PC-3 (cell line): ENCODE measurements around the gene SCRT2. TPM values are rescaled to one million over a fixed set of nuclear protein-coding genes. Genes with fewer than 3 reads are reported as not detected.

Source experiments
- ATAC-seq: fragments of 200-7000 bp; cut with Tn5 transposase; 2 replicates; pipeline ENCODE4 v1.9.1; 2020; ENCODE audit warnings: mild to moderate bottlenecking, moderate library complexity
- BruUV-seq: library from RNA; stranded (reverse); fragments of 400-500 nt; replicated peaks from 2 replicates; lab custom pipeline; 2021; lab: Mats Ljungman, UMichigan
- CTCF ChIA-PET: fragments of 300-600 bp; sonication (Branson Sonifier 250); formaldehyde crosslinking; loops from one replicate; lab custom pipeline; 2022; ENCODE audit warnings: antibody characterized with exemption; lab: Charles Lee
- POLR2A ChIA-PET: fragments of 300-600 bp; sonication (Branson Sonifier 250); formaldehyde crosslinking; loops from one replicate; lab custom pipeline; 2022; ENCODE audit warnings: antibody characterized with exemption; ENCODE audit not compliant: unreplicated experiment; lab: Charles Lee
- DNase-seq: peaks from one replicate; pipeline ENCODE4 v3.0.0-alpha.2; 2015
- H2AFZ ChIP-seq: fragments of 300-600 bp; sonication (generic); 2 replicates; pipeline ENCODE4 v1.6.0; 2016; ENCODE audit warnings: antibody characterized with exemption, low read length
- H3F3A ChIP-seq: fragments of 300-600 bp; sonication (generic); one replicate; pipeline ENCODE4 v1.6.0; 2017; ENCODE audit warnings: antibody characterized with exemption, low read length, control low read depth, mild to moderate bottlenecking; ENCODE audit not compliant: unreplicated experiment
- H3K27ac ChIP-seq: fragments of 300-600 bp; sonication (generic); 2 replicates; pipeline ENCODE4 v1.5.1; 2016; ENCODE audit warnings: mild to moderate bottlenecking, low read length
- H3K27me3 ChIP-seq: fragments of 300-600 bp; sonication (generic); 2 replicates; pipeline ENCODE4 v1.6.1; 2016; ENCODE audit warnings: low read length, mixed read lengths
- H3K36me3 ChIP-seq: fragments of 300-600 bp; sonication (generic); 2 replicates; pipeline ENCODE4 v1.6.1; 2016; ENCODE audit warnings: low read depth, mixed run types, low read length, mixed read lengths
- H3K4me1 ChIP-seq: fragments of 300-600 bp; sonication (generic); 2 replicates; pipeline ENCODE4 v1.5.1; 2016; ENCODE audit warnings: low read length; ENCODE audit not compliant: insufficient read depth
- H3K4me2 ChIP-seq: fragments of 300-600 bp; sonication (generic); 2 replicates; pipeline ENCODE4 v1.6.0; 2016; ENCODE audit warnings: low read length
- H3K4me3 ChIP-seq: fragments of 300-600 bp; sonication (generic); 2 replicates; pipeline ENCODE4 v1.5.1; 2016; ENCODE audit warnings: mild to moderate bottlenecking, low read length, mixed read lengths
- H3K79me2 ChIP-seq: fragments of 300-600 bp; sonication (generic); 2 replicates; pipeline ENCODE4 v1.6.1; 2017; ENCODE audit warnings: low read length, mixed read lengths
- H3K9ac ChIP-seq: fragments of 300-600 bp; sonication (generic); 2 replicates; pipeline ENCODE4 v1.6.0; 2016; ENCODE audit warnings: mild to moderate bottlenecking, low read length
- H3K9me2 ChIP-seq: fragments of 300-600 bp; sonication (generic); replicated peaks from 2 replicates; pipeline ENCODE4 v1.6.1; 2016; ENCODE audit warnings: mixed run types, low read length, mixed read lengths
- H3K9me3 ChIP-seq: fragments of 300-600 bp; sonication (generic); 2 replicates; pipeline ENCODE4 v1.6.1; 2016; ENCODE audit warnings: low read length, mixed read lengths
- H4K20me1 ChIP-seq: fragments of 300-600 bp; sonication (generic); 2 replicates; pipeline ENCODE4 v1.6.1; 2016; ENCODE audit warnings: low read length, mixed read lengths
- EZH2 ChIP-seq: fragments of 300-600 bp; sonication (generic); IDR thresholded peaks from one replicate; pipeline ENCODE4 v1.6.1; 2017; ENCODE audit warnings: antibody characterized with exemption, mild to moderate bottlenecking, low read length; ENCODE audit not compliant: unreplicated experiment
- EZH2phosphoT487 ChIP-seq: fragments of 300-600 bp; sonication (generic); IDR thresholded peaks from 2 replicates; pipeline ENCODE4 v1.6.1; 2018; ENCODE audit warnings: mild to moderate bottlenecking, antibody characterized with exemption, low read length, borderline replicate concordance
- intact Hi-C: fragments of 100-400 bp; cut with micrococcal nuclease; formaldehyde crosslinking; loops from 2 replicates; pipeline ENCODE4 v1.9.0; 2023
- total RNA-seq: library from RNA; depleted of rRNA; stranded (reverse); fragments of >200 nt; gene quantifications from 2 replicates; pipeline ENCODE4 v1.2.3, GENCODE V29; 2014
- TF ChIP-seq, protein P1 (sequence below): fragments of 300-600 bp; sonication (generic); conservative IDR thresholded peaks from 2 replicates; pipeline ENCODE4 v1.5.1; 2017; ENCODE audit warnings: antibody characterized with exemption, low read depth, mild to moderate bottlenecking, low read length

Gene SCRT2
- total RNA-seq, 1 experiment from 2014 or later = not detected

DNA sequence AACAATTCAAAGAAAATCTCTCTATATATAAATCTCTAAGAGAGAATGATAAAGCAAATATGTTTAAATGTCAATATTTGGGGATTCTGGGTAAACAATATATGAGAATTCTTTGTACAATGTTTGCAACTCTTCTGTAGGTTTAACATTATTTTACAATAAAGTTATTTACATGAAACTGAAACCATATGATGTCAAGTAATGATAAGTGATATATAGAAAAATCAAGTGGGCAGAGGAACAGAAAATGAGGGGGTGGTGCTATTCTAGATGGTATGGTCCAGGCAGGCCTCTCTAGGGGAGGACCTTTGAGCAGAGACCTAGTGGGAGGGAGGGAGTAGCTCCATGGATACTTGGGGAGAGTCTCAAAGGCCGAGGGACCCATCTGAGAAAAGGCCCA lies 16.4 kb upstream of the SCRT2 start:
- no peak overlapping the region for H3K4me3 ChIP-seq
- BruUV-seq = no TSS peak
- H3K9me2 ChIP-seq = no peaks in the 10 kb centered on the region
- POLR2A ChIA-PET = no interaction called here
- H3K4me2 ChIP-seq = no peak overlapping the region
- H2AFZ ChIP-seq = no peak overlapping the region
- no peaks in the 10 kb centered on the region for H3K9me3 ChIP-seq
- H4K20me1 ChIP-seq = no peaks in the 10 kb centered on the region
- no peaks in the 10 kb centered on the region for H3K79me2 ChIP-seq
- no peaks in the 10 kb centered on the region for H3K36me3 ChIP-seq
- TF ChIP-seq, protein P1, sequence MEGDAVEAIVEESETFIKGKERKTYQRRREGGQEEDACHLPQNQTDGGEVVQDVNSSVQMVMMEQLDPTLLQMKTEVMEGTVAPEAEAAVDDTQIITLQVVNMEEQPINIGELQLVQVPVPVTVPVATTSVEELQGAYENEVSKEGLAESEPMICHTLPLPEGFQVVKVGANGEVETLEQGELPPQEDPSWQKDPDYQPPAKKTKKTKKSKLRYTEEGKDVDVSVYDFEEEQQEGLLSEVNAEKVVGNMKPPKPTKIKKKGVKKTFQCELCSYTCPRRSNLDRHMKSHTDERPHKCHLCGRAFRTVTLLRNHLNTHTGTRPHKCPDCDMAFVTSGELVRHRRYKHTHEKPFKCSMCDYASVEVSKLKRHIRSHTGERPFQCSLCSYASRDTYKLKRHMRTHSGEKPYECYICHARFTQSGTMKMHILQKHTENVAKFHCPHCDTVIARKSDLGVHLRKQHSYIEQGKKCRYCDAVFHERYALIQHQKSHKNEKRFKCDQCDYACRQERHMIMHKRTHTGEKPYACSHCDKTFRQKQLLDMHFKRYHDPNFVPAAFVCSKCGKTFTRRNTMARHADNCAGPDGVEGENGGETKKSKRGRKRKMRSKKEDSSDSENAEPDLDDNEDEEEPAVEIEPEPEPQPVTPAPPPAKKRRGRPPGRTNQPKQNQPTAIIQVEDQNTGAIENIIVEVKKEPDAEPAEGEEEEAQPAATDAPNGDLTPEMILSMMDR = no peak
- TF ChIP-seq EZH2 (no peak), EZH2phosphoT487 (no peak)
- CTCF ChIA-PET = no interaction called here
- H3K27me3 ChIP-seq = peaks cover 90% of the 10 kb centered on the region
- no peaks in the 10 kb centered on the region for H3F3A ChIP-seq
- H3K27ac ChIP-seq = no peak overlapping the region
- DNase-seq (no peak), ATAC-seq (no peak)
- intact Hi-C loops = no loop called here
- no peak overlapping the region for H3K9ac ChIP-seq
- H3K4me1 ChIP-seq = no peaks in the 10 kb centered on the region

DNA sequence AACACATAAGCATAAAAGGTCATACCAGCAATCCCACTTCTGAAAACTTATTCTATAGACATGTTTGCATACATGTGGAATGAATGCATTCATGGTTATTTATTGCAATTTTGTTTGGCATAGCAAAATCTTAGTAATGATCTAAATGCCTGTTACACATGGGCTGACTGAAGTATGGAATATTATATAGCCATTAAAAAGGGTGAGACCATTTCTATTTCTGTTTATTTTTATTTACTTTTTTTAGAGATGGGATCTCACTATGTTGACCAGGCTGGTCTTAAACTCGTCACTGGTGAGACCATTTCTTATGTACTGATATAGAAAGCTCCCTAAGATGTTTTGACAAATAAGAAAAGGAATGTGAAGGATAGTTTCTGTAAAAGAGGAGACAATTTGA lies 14.3 kb upstream of the SCRT2 start:
- Histone ChIP-seq H3F3A (no peaks in the 10 kb centered on the region), H3K4me2 (no peak overlapping the region), H3K4me3 (no peak overlapping the region), H3K79me2 (no peaks in the 10 kb centered on the region), H3K36me3 (no peaks in the 10 kb centered on the region), H2AFZ (no peak overlapping the region), H3K9me2 (no peaks in the 10 kb centered on the region), H3K27ac (no peak overlapping the region), H4K20me1 (no peaks in the 10 kb centered on the region), H3K9me3 (no peaks in the 10 kb centered on the region), H3K4me1 (no peaks in the 10 kb centered on the region), H3K9ac (no peak overlapping the region), H3K27me3 (peaks cover 81% of the 10 kb centered on the region)
- ATAC-seq (no peak), DNase-seq (no peak)
- POLR2A ChIA-PET = no interaction called here
- no peak for TF ChIP-seq EZH2phosphoT487
- TF ChIP-seq, protein P1 = no peak
- BruUV-seq = no TSS peak
- intact Hi-C loops = no loop called here
- CTCF ChIA-PET = no interaction called here

DNA sequence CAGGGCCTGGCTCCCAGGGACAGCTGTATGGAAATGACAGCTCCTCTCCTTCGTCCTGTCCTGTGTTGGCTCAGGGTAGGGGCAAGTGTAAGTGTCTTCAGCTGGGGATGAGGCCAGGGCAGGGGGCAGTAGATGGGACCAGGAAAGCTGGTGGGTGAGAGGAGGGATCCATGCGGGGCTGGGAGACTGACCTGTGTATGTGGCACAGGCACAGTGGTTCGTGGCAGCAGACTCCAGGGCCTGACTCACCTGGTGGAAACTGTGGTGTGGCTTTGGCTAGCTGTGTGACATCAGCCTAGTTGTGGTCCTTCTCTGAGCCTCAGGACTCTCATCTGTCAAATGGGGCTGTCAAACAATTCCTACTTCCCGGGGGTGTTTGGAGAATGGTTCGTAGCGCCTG lies 13.7 kb upstream of the SCRT2 start:
- Histone ChIP-seq H3F3A (no peaks in the 10 kb centered on the region), H3K4me2 (no peak overlapping the region), H3K27ac (no peak overlapping the region), H2AFZ (no peak overlapping the region), H3K4me3 (no peak overlapping the region), H3K36me3 (no peaks in the 10 kb centered on the region), H4K20me1 (no peaks in the 10 kb centered on the region), H3K27me3 (peaks cover 79% of the 10 kb centered on the region), H3K79me2 (no peaks in the 10 kb centered on the region), H3K9me2 (no peaks in the 10 kb centered on the region), H3K9me3 (no peaks in the 10 kb centered on the region), H3K4me1 (no peaks in the 10 kb centered on the region), H3K9ac (no peak overlapping the region)
- no peak for DNase-seq
- TF ChIP-seq EZH2 = no peak
- TF ChIP-seq EZH2phosphoT487 = no peak
- TF ChIP-seq, protein P1 = no peak
- intact Hi-C loops = no loop called here
- ChIA-PET POLR2A (no interaction called here), CTCF (no interaction called here)
- BruUV-seq = no TSS peak
- ATAC-seq = no peak
